MM.1S (cell line): ENCODE measurements around the gene TTC27.
"Not testable (repeated sequence)": the region's sequence is repeated elsewhere in the genome, so short reads cannot be mapped to it uniquely, and the experiment has no call there.

Source experiments
- DNase-seq: peaks from one replicate; pipeline ENCODE4 v3.0.0-alpha.2; 2015
- H2AFZ ChIP-seq: fragments of 300-600 bp; sonication (generic); 2 replicates; pipeline ENCODE4 v1.6.0; 2016; ENCODE audit warnings: antibody characterized with exemption, low read length
- H3F3A ChIP-seq: fragments of 300-600 bp; sonication (generic); 2 replicates; pipeline ENCODE4 v1.6.1; 2016; ENCODE audit warnings: mild to moderate bottlenecking, antibody characterized with exemption, low read length, moderate library complexity, mixed read lengths; ENCODE audit not compliant: insufficient read depth
- H3K27ac ChIP-seq: fragments of 300-600 bp; sonication (generic); 2 replicates; pipeline ENCODE4 v1.5.1; 2016; ENCODE audit warnings: mild to moderate bottlenecking, low read length
- H3K27me3 ChIP-seq: fragments of 300-600 bp; sonication (generic); replicated peaks from 2 replicates; pipeline ENCODE4 v1.6.0; 2016; ENCODE audit warnings: low read length; ENCODE audit not compliant: insufficient read depth
- H3K36me3 ChIP-seq: fragments of 300-600 bp; sonication (generic); replicated peaks from 2 replicates; pipeline ENCODE4 v1.6.1; 2016; ENCODE audit warnings: mild to moderate bottlenecking, low read length, mixed read lengths; ENCODE audit not compliant: insufficient read depth
- H3K4me1 ChIP-seq: fragments of 300-600 bp; sonication (generic); 2 replicates; pipeline ENCODE4 v1.6.1; 2016; ENCODE audit warnings: low read length, mixed read lengths
- H3K4me2 ChIP-seq: fragments of 300-600 bp; sonication (generic); 2 replicates; pipeline ENCODE4 v1.6.0; 2016; ENCODE audit warnings: low read depth, low read length
- H3K4me3 ChIP-seq: fragments of 300-600 bp; sonication (generic); 2 replicates; pipeline ENCODE4 v1.5.1; 2016; ENCODE audit warnings: low read length, mixed read lengths
- H3K79me2 ChIP-seq: fragments of 300-600 bp; sonication (generic); 2 replicates; pipeline ENCODE4 v1.6.1; 2016; ENCODE audit warnings: mixed run types, low read length, mixed read lengths
- H3K9ac ChIP-seq: fragments of 300-600 bp; sonication (generic); 2 replicates; pipeline ENCODE4 v1.6.1; 2016; ENCODE audit warnings: low read length, mixed read lengths
- H3K9me2 ChIP-seq: fragments of 300-600 bp; sonication (generic); replicated peaks from 2 replicates; pipeline ENCODE4 v1.6.1; 2016; ENCODE audit warnings: mild to moderate bottlenecking, low read length, mixed read lengths; ENCODE audit not compliant: insufficient read depth
- H3K9me3 ChIP-seq: fragments of 300-600 bp; sonication (generic); replicated peaks from 2 replicates; pipeline ENCODE4 v1.6.1; 2016; ENCODE audit warnings: mild to moderate bottlenecking, low read length, mixed read lengths; ENCODE audit not compliant: insufficient read depth
- H4K20me1 ChIP-seq: fragments of 300-600 bp; sonication (generic); 2 replicates; pipeline ENCODE4 v1.6.1; 2016; ENCODE audit warnings: mild to moderate bottlenecking, low read length, moderate library complexity, mixed read lengths; ENCODE audit not compliant: insufficient read depth
- EZH2 ChIP-seq: fragments of 300-600 bp; sonication (generic); optimal IDR thresholded peaks from 2 replicates; pipeline ENCODE3; 2017; ENCODE audit warnings: low read depth, mild to moderate bottlenecking, antibody characterized with exemption, low read length, mixed read lengths
- EZH2phosphoT487 ChIP-seq: fragments of 300-600 bp; sonication (generic); IDR thresholded peaks from 2 replicates; pipeline ENCODE4 v1.6.1; 2018; ENCODE audit warnings: antibody characterized with exemption, low read length
- TF ChIP-seq, protein P1 (sequence below): fragments of 300-600 bp; sonication (generic); IDR thresholded peaks from 2 replicates; pipeline ENCODE4 v1.5.1; 2016; ENCODE audit warnings: antibody characterized with exemption, low read length, mixed read lengths

TTC27 gene

DNA sequence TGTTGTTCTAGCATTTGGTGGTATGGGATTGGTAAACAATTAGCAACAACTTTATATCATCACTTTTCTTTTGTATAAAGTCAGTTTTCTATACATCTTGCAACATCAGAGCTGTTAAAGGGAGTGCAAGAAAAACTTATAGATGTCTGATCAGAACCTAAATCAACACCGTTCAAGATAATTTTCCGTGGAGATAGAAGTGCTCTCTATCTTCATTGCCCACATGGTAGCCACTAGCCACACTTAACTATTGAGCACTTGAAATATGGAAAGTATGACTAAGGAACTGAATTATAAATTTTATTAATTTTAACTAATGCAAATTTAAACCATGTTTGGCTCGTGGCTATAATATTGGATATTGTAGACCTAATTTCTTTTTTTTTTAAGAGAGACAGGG is 5.2 kb downstream of the TTC27 start:
- Histone ChIP-seq H3K79me2 (peaks cover 14% of the 10 kb centered on the region), H4K20me1 (no peaks in the 10 kb centered on the region), H3K36me3 (no peaks in the 10 kb centered on the region), H3K9me3 (no peaks in the 10 kb centered on the region), H3K9ac (no peak overlapping the region), H3F3A (no peaks in the 10 kb centered on the region), H2AFZ (no peak overlapping the region), H3K4me1 (no peaks in the 10 kb centered on the region), H3K4me3 (no peak overlapping the region), H3K27ac (no peak overlapping the region), H3K4me2 (no peak overlapping the region), H3K27me3 (no peaks in the 10 kb centered on the region), H3K9me2 (no peaks in the 10 kb centered on the region)
- no peak for DNase-seq
- TF ChIP-seq EZH2phosphoT487 (no peak), EZH2 (no peak)
- TF ChIP-seq, protein P1, sequence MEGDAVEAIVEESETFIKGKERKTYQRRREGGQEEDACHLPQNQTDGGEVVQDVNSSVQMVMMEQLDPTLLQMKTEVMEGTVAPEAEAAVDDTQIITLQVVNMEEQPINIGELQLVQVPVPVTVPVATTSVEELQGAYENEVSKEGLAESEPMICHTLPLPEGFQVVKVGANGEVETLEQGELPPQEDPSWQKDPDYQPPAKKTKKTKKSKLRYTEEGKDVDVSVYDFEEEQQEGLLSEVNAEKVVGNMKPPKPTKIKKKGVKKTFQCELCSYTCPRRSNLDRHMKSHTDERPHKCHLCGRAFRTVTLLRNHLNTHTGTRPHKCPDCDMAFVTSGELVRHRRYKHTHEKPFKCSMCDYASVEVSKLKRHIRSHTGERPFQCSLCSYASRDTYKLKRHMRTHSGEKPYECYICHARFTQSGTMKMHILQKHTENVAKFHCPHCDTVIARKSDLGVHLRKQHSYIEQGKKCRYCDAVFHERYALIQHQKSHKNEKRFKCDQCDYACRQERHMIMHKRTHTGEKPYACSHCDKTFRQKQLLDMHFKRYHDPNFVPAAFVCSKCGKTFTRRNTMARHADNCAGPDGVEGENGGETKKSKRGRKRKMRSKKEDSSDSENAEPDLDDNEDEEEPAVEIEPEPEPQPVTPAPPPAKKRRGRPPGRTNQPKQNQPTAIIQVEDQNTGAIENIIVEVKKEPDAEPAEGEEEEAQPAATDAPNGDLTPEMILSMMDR: no peak

DNA sequence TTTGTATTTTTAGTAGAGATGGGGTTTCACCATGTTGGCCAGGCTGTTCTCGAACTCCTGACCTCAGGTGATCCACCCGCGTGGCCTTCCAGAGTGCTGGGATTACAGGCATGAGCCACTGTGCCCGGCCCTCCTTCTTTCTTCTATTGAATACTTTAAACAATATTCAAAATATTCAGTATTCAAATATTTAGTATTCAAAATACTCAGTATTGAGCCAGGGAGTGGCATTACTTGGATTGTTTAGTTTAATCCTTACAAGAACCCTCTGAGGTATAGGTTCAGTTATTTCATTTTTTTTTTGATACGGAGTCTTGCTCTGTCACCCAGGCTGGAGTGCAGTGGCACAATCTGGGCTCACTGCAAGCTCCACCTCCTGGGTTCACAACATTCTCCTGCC is 10.7 kb downstream of the TTC27 start:
- not testable (repeated sequence) for H2AFZ ChIP-seq, H3K9me3 ChIP-seq

DNA sequence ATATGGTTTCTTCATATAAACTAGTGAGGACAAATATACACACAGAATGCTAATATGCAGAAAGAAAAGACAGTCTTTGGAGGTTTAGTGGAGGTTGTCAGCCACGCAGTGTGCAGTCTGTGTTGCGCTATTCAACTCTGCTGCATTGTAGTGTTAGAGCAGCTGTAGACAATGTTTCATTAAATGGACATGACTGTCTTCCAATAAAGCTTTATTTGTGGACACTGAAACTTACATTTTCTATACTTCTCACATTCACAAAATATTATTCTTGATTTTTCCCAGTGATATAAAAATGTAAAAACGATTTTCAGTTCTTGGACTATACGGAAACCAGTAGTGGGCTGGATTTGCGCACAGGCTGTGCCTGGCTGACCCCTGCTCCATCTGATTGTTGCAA is 13.3 kb downstream of the TTC27 start:
- H3K36me3 ChIP-seq: peaks cover 6% of the 10 kb centered on the region
- no peaks in the 10 kb centered on the region for H3K9me3 ChIP-seq
- no peak overlapping the region for H3K9ac ChIP-seq
- TF ChIP-seq EZH2: no peak
- no peak overlapping the region for H3K4me3 ChIP-seq
- H3K27ac ChIP-seq: no peak overlapping the region
- H3K4me2 ChIP-seq: no peak overlapping the region
- H3K9me2 ChIP-seq: no peaks in the 10 kb centered on the region
- no peaks in the 10 kb centered on the region for H3K27me3 ChIP-seq
- no peaks in the 10 kb centered on the region for H3K79me2 ChIP-seq
- H3F3A ChIP-seq: no peaks in the 10 kb centered on the region
- DNase-seq: no peak
- H2AFZ ChIP-seq: no peak overlapping the region
- H3K4me1 ChIP-seq: no peaks in the 10 kb centered on the region
- H4K20me1 ChIP-seq: no peaks in the 10 kb centered on the region

More for the DNA sequence above, 10.7 kb downstream of the TTC27 start:
- DNase-seq, H3K79me2 ChIP-seq, H3K27me3 ChIP-seq, H3K4me3 ChIP-seq, H3K4me2 ChIP-seq, H3K9ac ChIP-seq, H3K4me1 ChIP-seq, H3K36me3 ChIP-seq, H3F3A ChIP-seq, H4K20me1 ChIP-seq, H3K27ac ChIP-seq, H3K9me2 ChIP-seq: not testable (repeated sequence)

DNA sequence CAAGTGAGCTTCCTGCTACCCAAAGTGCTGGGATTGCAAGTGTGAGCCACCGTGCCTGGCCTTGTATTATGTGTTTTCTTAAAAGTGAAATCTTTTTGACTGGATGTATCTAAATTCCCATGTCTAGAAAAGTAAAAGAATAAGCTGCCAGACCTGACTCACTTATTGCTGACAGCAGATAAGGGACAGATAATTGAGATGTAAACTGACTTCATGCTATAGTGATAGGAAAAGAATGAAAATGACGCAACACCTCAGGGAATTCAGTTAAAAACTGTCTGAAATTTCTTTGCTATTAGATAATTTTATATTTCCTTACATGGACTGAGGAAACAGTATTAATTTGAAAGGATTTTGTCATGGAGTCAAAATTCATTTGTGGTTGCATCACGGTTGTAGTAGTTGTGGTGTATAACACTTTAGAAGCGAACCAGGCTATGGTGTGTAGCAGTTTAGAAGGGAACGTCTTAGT is 19.4 kb downstream of the TTC27 start:
- Histone ChIP-seq H3K36me3 (peaks cover 5% of the 10 kb centered on the region), H3K9me2 (no peaks in the 10 kb centered on the region), H3K4me2 (no peak overlapping the region), H2AFZ (no peak overlapping the region), H3K27ac (no peak overlapping the region), H3K27me3 (no peaks in the 10 kb centered on the region), H4K20me1 (no peaks in the 10 kb centered on the region), H3K4me3 (no peak overlapping the region), H3K9ac (no peak overlapping the region), H3K9me3 (no peaks in the 10 kb centered on the region), H3K79me2 (no peaks in the 10 kb centered on the region), H3F3A (no peaks in the 10 kb centered on the region), H3K4me1 (no peaks in the 10 kb centered on the region)
- TF ChIP-seq EZH2 (no peak), EZH2phosphoT487 (no peak)
- TF ChIP-seq, protein P1: no peak
- DNase-seq: no peak
